Neuronal stem cell (in vitro differentiated cells): Measurements from ENCODE around the gene AVPI1.

Experiments
- DNase-seq: peaks from one replicate; pipeline ENCODE4 v3.0.0-alpha.2; 2013; ENCODE audit warnings: low spot score
- H2AFZ ChIP-seq: one replicate; pipeline ENCODE4 v1.6.1; 2013; ENCODE audit warnings: mild to moderate bottlenecking, low read length, inconsistent platforms
- H2AK5ac ChIP-seq: 2 replicates; pipeline ENCODE4 v1.6.1; 2013; ENCODE audit warnings: low read depth, mild to moderate bottlenecking, inconsistent platforms, low read length, moderate library complexity, mixed read lengths
- H2BK120ac ChIP-seq: 2 replicates; pipeline ENCODE4 v1.6.1; 2013; ENCODE audit warnings: low read depth, mild to moderate bottlenecking, inconsistent platforms, low read length, moderate library complexity, mixed read lengths
- H2BK12ac ChIP-seq: one replicate; pipeline ENCODE4 v1.6.1; 2013; ENCODE audit warnings: low read length, inconsistent platforms
- H2BK15ac ChIP-seq: 2 replicates; pipeline ENCODE4 v1.6.1; 2013; ENCODE audit warnings: mild to moderate bottlenecking, low read length, inconsistent platforms, mixed read lengths
- H2BK5ac ChIP-seq: one replicate; pipeline ENCODE4 v1.6.1; 2013; ENCODE audit warnings: inconsistent platforms, mild to moderate bottlenecking, low read length, moderate library complexity
- H3K14ac ChIP-seq: one replicate; pipeline ENCODE4 v1.6.1; 2013; ENCODE audit warnings: low read length, inconsistent platforms
- H3K18ac ChIP-seq: 2 replicates; pipeline ENCODE4 v1.6.1; 2013; ENCODE audit warnings: low read length, inconsistent platforms
- H3K23ac ChIP-seq: 2 replicates; pipeline ENCODE4 v1.6.1; 2013; ENCODE audit warnings: low read depth, mild to moderate bottlenecking, mixed read lengths, low read length, inconsistent platforms; ENCODE audit not compliant: poor library complexity
- H3K27ac ChIP-seq: replicated peaks from 3 replicates; pipeline ENCODE4 v1.5.1; 2013; ENCODE audit warnings: low read length, inconsistent platforms
- H3K27me3 ChIP-seq, 3 experiments: 2 replicates each; pipeline ENCODE4 v1.6.1; 2013; ENCODE audit warnings: low read length in 3 of 3, mild to moderate bottlenecking in 2 of 3, inconsistent platforms in 1 of 3, low read depth in 1 of 3, mixed read lengths in 1 of 3, moderate library complexity in 1 of 3; ENCODE audit not compliant: control insufficient read depth in 3 of 3, insufficient read depth in 3 of 3
- H3K36me3 ChIP-seq, 2 donors: replicated peaks in 1 of 2; 2 replicates each; pipeline ENCODE4 v1.6.1; 2013; ENCODE audit warnings: low read length in 2 of 2; ENCODE audit not compliant: control insufficient read depth in 2 of 2, insufficient read depth in 2 of 2
- H3K4ac ChIP-seq: 2 replicates; pipeline ENCODE4 v1.6.1; 2013; ENCODE audit warnings: inconsistent platforms, mild to moderate bottlenecking, low read length, moderate library complexity
- H3K4me1 ChIP-seq, 2 donors: 1 replicate in 1 of 2; 2 replicates in 1 of 2; pipeline ENCODE4 v1.6.1; 2013; ENCODE audit warnings: low read length in 2 of 2, low read depth in 1 of 2; ENCODE audit not compliant: control insufficient read depth in 2 of 2, insufficient read depth in 1 of 2
- H3K4me2 ChIP-seq: one replicate; pipeline ENCODE4 v1.6.1; 2013; ENCODE audit warnings: mild to moderate bottlenecking, low read length, inconsistent platforms; ENCODE audit not compliant: insufficient read depth, poor library complexity, severe bottlenecking
- H3K4me3 ChIP-seq, 2 donors: 2 replicates each; pipeline ENCODE4 v1.5.1; 2013; ENCODE audit warnings: low read length in 2 of 2, mild to moderate bottlenecking in 2 of 2, inconsistent platforms in 1 of 2, moderate library complexity in 1 of 2
- H3K79me1 ChIP-seq: one replicate; pipeline ENCODE4 v1.6.1; 2013; ENCODE audit warnings: low read depth, mild to moderate bottlenecking, inconsistent platforms, low read length, moderate library complexity
- H3K9ac ChIP-seq: one replicate; pipeline ENCODE4 v1.6.1; 2013; ENCODE audit warnings: mild to moderate bottlenecking, low read depth, low read length, inconsistent platforms; ENCODE audit not compliant: poor library complexity
- H3K9me3 ChIP-seq, 2 donors: replicated peaks in 1 of 2; 2 replicates each; pipeline versions ENCODE3 to v1.6.1; 2013; ENCODE audit warnings: low read length in 2 of 2, mild to moderate bottlenecking in 2 of 2, inconsistent platforms in 1 of 2, low read depth in 1 of 2, mixed read lengths in 1 of 2, moderate library complexity in 1 of 2; ENCODE audit not compliant: control insufficient read depth in 2 of 2, insufficient read depth in 1 of 2
- H4K8ac ChIP-seq: one replicate; pipeline ENCODE4 v1.6.1; 2013; ENCODE audit warnings: low read depth, mild to moderate bottlenecking, inconsistent platforms, low read length, moderate library complexity
- H4K91ac ChIP-seq: one replicate; pipeline ENCODE4 v1.6.1; 2013; ENCODE audit warnings: low read length, low read depth, mild to moderate bottlenecking, inconsistent platforms; ENCODE audit not compliant: poor library complexity
- WGBS, 2 donors: extraction: QIAGEN DNeasy Blood & Tissue Kit; methylation state at CpG; one replicate each; pipeline ENCODE4 v1.1.7; 2013; ENCODE audit warnings: missing lambda C conversion rate in 2 of 2, mixed read lengths in 1 of 2; ENCODE audit not compliant: insufficient read length in 2 of 2, insufficient replicate concordance in 1 of 2; ENCODE audit errors: extremely low coverage in 2 of 2; 5-methylcytosine and 5-hydroxymethylcytosine counted together

AVPI1 gene

GRCh38 chr10:97718659-97719142 is 31.7 kb upstream of the AVPI1 start:
- Histone ChIP-seq H2BK12ac (no peak overlapping the region), H2BK120ac (no peak overlapping the region), H3K27me3 (peaks cover 0 to 2% (median 0%) of the 10 kb centered on the region in 3 experiments), H3K23ac (no peak overlapping the region), H3K4ac (no peak overlapping the region), H3K14ac (no peak overlapping the region), H4K91ac (no peak overlapping the region), H3K4me2 (no peak overlapping the region), H3K18ac (peak overlapping the region; percentile 31), H4K8ac (no peak overlapping the region), H2BK5ac (no peak overlapping the region), H3K9me3 (no peaks in the 10 kb centered on the region), H3K36me3 (peaks cover 3 to 6% of the 10 kb centered on the region in 2 donors), H3K4me3 (no peak overlapping the region), H2AFZ (no peak overlapping the region), H2BK15ac (no peak overlapping the region), H3K79me1 (peaks cover 6% of the 10 kb centered on the region), H3K4me1 (peaks cover 9 to 28% of the 10 kb centered on the region in 2 donors), H3K9ac (no peak overlapping the region), H3K27ac (peak overlapping the region; percentile 88), H2AK5ac (no peak overlapping the region)
- WGBS, 2 donors: no CpG with 5 or more reads among the region's 8 CpGs
- no peak for DNase-seq

- Histone ChIP-seq H4K91ac (no peak overlapping the region), H3K79me1 (peaks cover 6% of the 10 kb centered on the region), H3K23ac (no peak overlapping the region), H3K18ac (peak overlapping the region; percentile 31), H3K36me3 (peaks cover 3 to 6% of the 10 kb centered on the region in 2 donors), H3K4ac (no peak overlapping the region), H3K9ac (no peak overlapping the region), H2BK120ac (no peak overlapping the region), H4K8ac (no peak overlapping the region), H3K14ac (no peak overlapping the region), H3K27me3 (peaks cover 0 to 2% (median 0%) of the 10 kb centered on the region in 3 experiments), H2BK5ac (no peak overlapping the region), H2AFZ (no peak overlapping the region), H2BK15ac (no peak overlapping the region), H2AK5ac (no peak overlapping the region), H3K27ac (peak overlapping the region; percentile 88), H3K4me2 (no peak overlapping the region), H3K4me1 (peaks cover 9 to 29% of the 10 kb centered on the region in 2 donors), H3K4me3 (no peak overlapping the region), H2BK12ac (no peak overlapping the region), H3K9me3 (no peaks in the 10 kb centered on the region)
- DNase-seq: no peak
- no CpG with 5 or more reads among the region's 6 CpGs for WGBS, 2 donors
These were observed 31.1 kb upstream of the AVPI1 start for GRCh38 chr10:97718178-97718577.

GRCh38 chr10:97717627-97718026 is 30.6 kb upstream of the AVPI1 start:
- Histone ChIP-seq H3K27me3 (peaks cover 0 to 7% (median 0%) of the 10 kb centered on the region in 3 experiments), H2BK12ac (peak overlapping the region; percentile 69), H3K4ac (no peak overlapping the region), H2AK5ac (peak overlapping the region; percentile 11), H2AFZ (no peak overlapping the region), H3K4me2 (no peak overlapping the region), H3K23ac (no peak overlapping the region), H3K9ac (no peak overlapping the region), H3K14ac (no peak overlapping the region), H3K27ac (peak overlapping the region; percentile 88), H3K4me3 (no peak overlapping the region), H3K79me1 (peaks cover 6% of the 10 kb centered on the region), H3K18ac (peak overlapping the region; percentile 84), H2BK120ac (no peak overlapping the region), H3K36me3 (peaks cover 3 to 6% of the 10 kb centered on the region in 2 donors), H4K8ac (no peak overlapping the region), H4K91ac (no peak overlapping the region), H2BK15ac (no peak overlapping the region), H3K4me1 (peaks cover 9 to 32% of the 10 kb centered on the region in 2 donors), H3K9me3 (no peaks in the 10 kb centered on the region), H2BK5ac (no peak overlapping the region)
- no peak for DNase-seq
- WGBS, 2 donors: no CpG with 5 or more reads among the region's 7 CpGs

GRCh38 chr10:97715259-97715874 is 28.3 kb upstream of the AVPI1 start:
- DNase-seq: no peak
- WGBS, 2 donors: no CpG with 5 or more reads among the region's 8 CpGs

More at GRCh38 chr10:97715259-97715874, 28.3 kb upstream of the AVPI1 start:
- Histone ChIP-seq H2BK5ac (no peak overlapping the region), H3K4ac (no peak overlapping the region), H2BK15ac (peak overlapping the region; percentile 60), H3K27ac (no peak overlapping the region), H3K9ac (peak overlapping the region; percentile 61), H3K36me3 (peaks cover 3 to 6% of the 10 kb centered on the region in 2 donors), H3K4me3 (peak overlapping the region in 1 of 2 donors; percentile 56), H3K9me3 (no peaks in the 10 kb centered on the region), H2AFZ (no peak overlapping the region), H3K27me3 (peaks cover 0 to 15% (median 2%) of the 10 kb centered on the region in 3 experiments), H3K18ac (peak overlapping the region; percentile 99), H3K79me1 (peaks cover 6% of the 10 kb centered on the region), H4K91ac (no peak overlapping the region), H4K8ac (no peak overlapping the region), H2AK5ac (peak overlapping the region; percentile 62), H2BK120ac (no peak overlapping the region), H2BK12ac (no peak overlapping the region), H3K4me2 (peak overlapping the region; percentile 88), H3K23ac (no peak overlapping the region), H3K14ac (no peak overlapping the region), H3K4me1 (peaks cover 9 to 32% of the 10 kb centered on the region in 2 donors)
